Right lung (tissue), 5 donors: ENCODE data around the gene CIC. TPM values are rescaled to one million over a fixed set of nuclear protein-coding genes. Genes with fewer than 3 reads are reported as not detected.
"Not testable (repeated sequence)": the region's sequence is repeated elsewhere in the genome, so short reads cannot be mapped to it uniquely, and the experiment has no call there.

ENCODE experiments used
- DNase-seq, 2 donors: peaks; one replicate each; pipeline ENCODE4 v3.0.0-alpha.2; 2013
- polyA plus RNA-seq, 5 donors: library from polyadenylated mRNA; unstranded; fragments of 120-200 nt; gene quantifications; one replicate each; pipeline versions ENCODE4 v1.2.1 to v1.2.3, GENCODE V29; 2013; ENCODE audit warnings: inconsistent platforms in 1 of 5, low replicate concordance in 1 of 5; ENCODE audit not compliant: insufficient read length in 5 of 5, insufficient read depth in 1 of 5

The CIC gene
- polyA plus RNA-seq, 5 donors: 31.8 to 67.6 (median 45.4) TPM

DNA sequence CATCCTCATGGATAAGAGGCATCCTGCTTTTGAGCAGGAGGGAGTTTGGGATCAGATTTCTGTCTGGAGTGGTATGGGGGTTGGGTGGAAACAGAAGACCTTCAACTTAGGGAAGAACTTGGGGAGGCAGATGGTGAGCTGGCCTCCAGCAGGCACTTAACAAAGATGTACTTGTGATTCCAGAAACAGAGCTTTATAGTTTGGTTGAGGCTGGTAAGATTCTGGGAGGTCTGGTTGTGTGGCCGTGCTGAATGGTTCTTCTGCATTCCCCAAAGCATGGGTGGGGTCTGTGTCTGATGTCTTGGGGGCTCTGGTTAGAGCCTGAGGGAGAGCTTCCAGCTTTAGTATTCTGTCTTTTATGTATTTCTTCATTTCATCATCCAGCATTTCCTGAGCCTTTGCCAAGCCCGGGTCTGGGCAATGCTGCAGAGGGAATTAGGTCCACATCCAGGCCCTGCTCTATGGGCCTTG lies 61.2 kb downstream of the CIC start:
- no peak for DNase-seq

DNA sequence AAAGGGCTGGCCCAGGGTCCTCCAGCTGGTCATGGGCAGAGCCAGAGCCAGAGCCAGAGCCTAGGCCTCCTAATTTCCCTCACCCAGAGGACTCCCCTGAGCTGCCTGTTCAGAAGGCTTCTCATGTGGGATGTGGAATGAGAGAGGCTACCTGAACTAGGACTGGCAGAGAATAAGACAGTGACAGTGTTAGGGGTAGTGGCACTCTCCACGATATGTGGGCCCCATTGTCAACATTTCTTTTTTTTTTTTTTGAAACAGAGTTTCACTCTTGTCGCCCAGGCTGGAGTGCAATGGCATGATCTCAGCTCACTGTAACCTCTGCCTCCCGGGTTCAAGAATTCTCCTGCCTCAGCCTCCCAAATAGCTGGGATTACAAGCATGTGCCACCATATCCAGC lies 62.3 kb downstream of the CIC start:
- not testable (repeated sequence) for DNase-seq

DNA sequence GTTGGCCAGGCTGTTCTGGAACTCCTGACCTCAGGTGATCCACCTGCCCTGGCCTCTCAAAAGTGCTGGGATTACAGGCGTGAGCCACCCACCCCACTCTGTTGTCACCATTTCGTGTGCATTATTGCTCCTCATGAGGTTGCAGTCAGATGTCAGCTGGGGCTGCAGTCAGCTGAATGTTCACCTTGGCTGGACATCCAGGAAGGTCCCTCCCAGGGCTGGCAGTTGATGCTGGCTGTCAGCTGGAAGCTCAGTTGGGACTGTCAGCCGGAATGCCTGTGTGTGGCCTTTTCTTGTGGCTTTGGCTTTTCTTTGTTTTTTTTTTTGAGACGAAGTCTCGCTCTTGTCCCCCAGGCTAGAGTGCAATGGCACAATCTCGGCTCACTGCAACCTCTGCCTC lies 63.0 kb downstream of the CIC start:
- no peak for DNase-seq

DNA sequence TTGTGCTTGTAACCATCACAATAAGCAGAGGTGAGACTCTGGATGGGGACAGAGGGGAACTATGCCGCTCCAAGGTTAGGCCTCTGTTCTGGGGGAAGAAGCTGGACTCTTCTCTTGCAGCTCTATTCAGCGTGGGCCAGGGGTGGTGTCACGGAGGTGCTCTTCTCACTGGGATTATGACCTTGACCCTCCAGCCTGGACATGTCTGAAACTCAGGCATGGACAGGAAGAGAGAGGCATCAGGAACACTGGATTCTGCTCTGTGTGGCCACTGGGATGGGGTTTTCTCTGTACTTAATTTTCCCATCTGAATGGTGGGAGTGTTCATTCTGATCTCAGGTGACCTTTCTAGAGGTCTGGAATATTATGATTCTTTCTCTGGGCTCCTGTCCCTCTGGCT lies 64.0 kb downstream of the CIC start:
- no peak for DNase-seq

DNA sequence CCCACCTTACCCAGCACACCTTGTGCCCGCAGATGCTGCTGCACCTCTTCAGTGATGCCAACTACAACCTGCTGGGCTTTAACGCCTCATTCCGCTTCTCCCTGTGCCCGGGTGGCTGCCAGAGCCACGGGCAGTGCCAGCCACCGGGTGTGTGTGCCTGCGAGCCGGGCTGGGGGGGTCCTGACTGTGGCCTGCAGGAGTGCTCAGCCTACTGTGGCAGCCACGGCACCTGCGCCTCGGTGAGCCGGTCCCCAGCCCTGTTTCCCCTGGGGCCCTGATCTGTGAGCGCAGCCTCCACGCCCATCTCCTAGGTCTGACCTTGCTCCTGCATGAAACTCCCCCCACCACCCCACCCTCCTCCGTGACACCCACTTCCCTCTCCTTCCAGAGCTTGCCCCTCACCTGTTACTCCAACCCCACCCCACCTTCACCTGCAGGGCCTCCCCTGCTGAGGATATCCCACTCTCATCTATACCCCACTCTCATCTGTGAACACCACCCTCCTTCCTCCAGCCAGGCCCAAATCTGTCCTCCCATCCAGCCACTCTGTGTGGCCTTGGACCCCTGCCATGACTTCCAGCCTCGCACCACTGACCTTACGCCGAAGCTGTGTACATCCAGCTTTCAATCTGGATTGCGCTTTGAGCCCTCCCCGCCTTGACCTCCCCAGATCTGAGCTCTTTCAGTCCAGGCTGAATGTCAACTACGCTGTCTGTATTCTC lies 65.1 kb downstream of the CIC start:
- DNase-seq: no peak

DNA sequence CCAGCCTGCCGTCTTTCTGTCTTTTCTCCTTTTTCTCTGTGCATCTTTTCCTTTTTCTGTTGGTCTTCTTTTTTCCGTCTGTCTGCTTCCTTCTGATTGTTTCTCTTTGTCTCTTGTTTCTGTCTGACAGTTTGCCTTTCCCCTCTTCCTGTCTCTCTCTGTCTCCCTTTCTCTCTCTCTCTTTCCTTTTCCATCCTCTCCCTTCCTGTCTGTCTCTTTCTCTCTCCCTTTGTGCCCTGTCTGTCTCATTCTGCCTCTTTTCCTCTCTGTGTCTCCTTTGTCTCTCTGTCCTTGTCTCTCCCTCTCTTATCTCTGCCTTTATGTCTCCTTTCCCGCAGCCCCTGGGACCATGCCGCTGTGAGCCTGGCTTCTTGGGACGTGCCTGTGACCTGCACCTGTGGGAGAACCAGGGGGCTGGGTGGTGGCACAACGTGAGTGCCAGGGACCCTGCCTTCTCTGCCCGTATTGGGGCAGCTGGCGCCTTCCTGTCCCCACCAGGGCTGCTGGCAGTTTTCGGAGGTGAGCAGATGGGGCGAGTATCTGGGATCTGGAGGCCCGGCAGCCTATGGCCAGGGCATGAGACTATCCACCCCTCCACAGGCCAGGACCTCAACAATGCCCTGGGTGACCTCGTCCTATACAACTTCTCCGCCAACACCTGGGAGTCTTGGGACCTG lies 65.8 kb downstream of the CIC start:
- DNase-seq: no peak

DNA sequence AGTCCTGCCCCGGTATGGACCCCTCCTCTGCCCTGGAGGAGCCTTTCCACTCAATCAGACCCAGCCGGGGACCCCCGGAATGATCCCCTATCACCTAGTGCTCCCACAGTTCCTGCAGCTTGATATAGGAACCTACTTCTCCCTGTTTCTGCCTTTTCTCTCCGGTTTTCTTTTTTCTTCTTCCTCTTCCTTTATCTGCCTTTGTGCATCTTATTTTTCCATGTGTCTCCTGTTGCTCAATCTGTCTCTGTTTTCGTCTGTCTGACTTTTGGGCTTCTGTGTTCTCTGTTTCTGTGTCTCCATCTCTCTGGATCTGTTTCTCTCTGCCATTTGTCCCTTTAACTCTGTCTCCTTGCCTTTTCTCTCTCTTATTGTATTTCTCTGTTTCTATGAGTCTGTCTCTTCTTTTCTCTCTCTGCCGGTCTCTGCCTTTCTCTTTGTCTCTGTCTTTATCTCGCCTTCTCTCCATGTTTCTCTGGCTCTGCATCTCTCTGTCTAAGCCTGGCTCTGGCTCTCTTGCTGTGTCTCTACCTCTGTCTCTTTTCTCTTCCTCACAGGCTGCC lies 66.4 kb downstream of the CIC start:
- no peak for DNase-seq

DNA sequence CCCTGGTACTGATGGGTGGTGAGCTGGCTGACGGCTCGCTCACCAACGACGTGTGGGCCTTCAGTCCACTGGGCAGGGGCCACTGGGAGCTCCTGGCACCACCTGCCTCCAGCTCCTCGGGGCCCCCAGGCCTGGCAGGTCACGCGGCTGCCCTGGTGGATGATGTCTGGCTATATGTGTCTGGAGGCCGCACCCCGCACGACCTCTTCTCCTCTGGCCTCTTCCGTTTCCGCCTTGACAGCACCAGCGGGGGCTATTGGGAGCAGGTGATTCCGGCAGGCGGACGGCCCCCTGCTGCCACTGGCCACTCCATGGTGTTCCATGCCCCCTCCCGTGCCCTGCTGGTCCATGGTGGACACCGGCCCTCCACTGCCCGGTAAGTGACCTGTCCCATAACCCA lies 66.9 kb downstream of the CIC start:
- no peak for DNase-seq

DNA sequence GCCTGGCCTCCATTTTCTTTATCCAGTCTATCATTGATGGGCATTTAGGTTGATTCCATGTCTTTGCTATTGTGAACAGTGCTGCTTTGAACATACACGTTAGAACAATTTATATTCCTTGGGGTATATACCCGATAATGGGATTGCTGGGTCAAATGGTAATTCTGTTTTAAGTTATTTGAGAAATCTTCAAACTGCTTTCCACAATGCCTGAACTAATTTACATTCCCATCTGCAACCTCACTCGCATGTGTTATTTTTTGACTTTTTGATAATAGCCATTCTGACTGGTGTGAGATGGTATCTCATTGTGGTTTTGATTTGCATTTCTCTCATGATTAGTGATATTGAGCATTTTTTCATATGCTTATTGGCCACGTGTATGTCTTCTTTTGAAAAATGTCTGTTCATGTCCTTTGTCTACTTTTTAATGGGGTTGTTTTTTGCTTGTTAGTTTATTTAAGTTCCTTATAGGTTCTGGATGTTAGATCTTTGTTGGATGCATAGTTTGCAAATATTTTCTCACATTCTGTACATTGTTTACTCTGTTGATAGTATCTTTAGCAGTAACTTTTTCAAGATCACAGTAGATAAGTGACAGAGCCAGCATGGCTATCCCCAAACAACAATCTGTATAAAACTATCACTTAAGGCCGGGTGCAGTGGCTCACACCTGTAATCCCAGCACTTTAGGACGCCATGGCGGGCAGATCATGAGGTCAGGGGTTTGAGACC lies 70.2 kb downstream of the CIC start:
- not testable (repeated sequence) for DNase-seq

DNA sequence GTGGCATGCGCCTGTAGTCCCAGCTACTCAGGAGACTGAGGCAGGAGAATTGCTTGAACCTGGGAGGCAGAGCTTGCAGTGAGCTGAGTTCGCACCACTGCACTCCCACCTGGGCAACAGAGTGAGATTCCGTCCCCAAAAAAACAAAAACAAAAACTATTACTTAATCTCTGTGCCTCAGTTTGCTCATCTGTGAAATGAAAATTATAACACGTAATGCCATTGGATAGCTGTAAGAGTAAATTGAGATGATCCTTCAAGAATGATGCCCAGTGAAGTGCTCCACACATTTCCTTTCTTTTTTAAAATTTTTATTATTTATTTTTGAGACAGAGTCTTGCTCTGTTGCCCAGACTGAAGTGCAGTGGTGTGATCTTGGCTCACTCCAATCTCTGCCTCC lies 70.9 kb downstream of the CIC start:
- not testable (repeated sequence) for DNase-seq

DNA sequence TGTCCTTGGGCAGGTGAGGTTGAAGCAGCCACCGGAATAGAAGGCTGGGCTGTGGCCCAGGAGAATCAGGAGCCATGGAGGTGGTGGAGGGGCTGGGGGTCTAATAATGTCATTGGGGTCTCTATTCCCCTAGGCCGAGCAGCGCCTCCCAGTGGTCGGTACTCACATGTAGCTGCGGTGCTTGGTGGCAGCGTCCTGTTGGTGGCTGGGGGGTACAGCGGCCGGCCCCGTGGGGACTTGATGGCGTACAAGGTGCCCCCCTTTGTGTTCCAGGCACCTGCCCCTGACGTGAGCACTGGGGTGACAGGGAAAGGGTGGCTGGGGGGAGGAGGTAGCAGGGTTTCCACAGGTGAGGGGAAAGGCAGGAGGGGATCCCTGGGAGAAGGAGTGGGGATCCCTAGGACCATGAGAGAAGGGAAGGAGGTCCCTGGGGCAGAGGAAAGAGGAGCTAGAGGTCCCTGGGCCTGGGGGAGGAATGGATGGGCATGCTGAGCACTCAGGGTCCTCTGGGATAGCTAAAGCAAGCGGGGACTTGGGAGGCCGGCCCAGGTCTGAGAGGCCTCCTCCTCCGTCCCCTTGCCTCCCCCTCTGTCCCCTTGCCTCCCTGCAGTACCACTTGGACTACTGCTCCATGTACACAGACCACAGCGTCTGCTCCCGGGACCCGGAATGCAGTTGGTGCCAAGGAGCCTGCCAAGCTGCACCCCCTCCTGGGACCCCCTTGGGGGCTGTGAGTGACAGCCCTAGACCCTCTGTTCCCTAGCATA lies 74.5 kb downstream of the CIC start:
- DNase-seq: no peak

DNA sequence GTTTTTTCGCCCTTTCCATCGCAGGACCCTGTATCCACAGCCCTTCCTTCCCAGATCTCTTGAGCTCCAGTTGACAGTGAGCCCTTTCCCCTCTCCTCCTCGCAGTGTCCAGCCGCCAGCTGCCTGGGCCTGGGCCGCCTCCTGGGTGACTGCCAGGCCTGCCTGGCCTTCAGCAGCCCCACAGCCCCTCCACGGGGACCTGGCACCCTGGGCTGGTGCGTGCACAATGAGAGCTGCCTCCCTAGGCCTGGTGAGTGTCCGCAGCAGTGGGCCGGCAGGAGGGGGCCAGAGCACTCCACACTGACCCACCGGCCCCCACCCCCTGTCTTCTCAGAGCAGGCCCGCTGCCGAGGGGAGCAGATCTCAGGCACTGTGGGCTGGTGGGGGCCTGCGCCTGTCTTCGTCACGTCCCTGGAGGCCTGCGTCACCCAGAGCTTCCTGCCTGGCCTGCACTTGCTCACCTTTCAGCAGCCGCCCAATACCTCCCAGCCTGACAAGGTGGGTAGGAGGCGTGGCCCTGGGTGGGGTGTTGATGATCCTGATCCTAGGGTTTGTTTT lies 75.4 kb downstream of the CIC start:
- DNase-seq: no peak

Other genes starting within 250 kb of the CIC start
- 1 to 10 TPM; 3.8 to 8.0 (median 6.0) TPM for gene GRIK5, start 199.0 kb upstream of the CIC start, polyA plus RNA-seq
- 10 to 100 TPM in 4 of 5 donors, 1 to 10 TPM in 1; 9.6 to 16.1 (median 12.2) TPM for gene ZNF574, start 193.1 kb upstream of the CIC start, polyA plus RNA-seq
- gene POU2F2, start 136.8 kb upstream of the CIC start, polyA plus RNA-seq: 1 to 10 TPM; 1.1 to 1.7 (median 1.5) TPM
- gene DEDD2, start 51.6 kb upstream of the CIC start, polyA plus RNA-seq: 10 to 100 TPM; 16.5 to 25.4 (median 21.5) TPM
- gene ZNF526, start 48.9 kb upstream of the CIC start, polyA plus RNA-seq: 10 to 100 TPM in 1 of 5 donors, 1 to 10 TPM in 4; 6.7 to 10.7 (median 8.5) TPM
- gene GSK3A, start 26.6 kb upstream of the CIC start, polyA plus RNA-seq: 10 to 100 TPM; 52.9 to 77.6 (median 60.6) TPM
- gene ERF, start 14.1 kb upstream of the CIC start, polyA plus RNA-seq: 10 to 100 TPM; 31.0 to 58.4 (median 42.0) TPM
- 1 to 10 TPM; 1.1 to 2.0 (median 1.4) TPM for gene PRR19, start 32.9 kb downstream of the CIC start, polyA plus RNA-seq
- 100 to 1,000 TPM in 1 of 5 donors, 10 to 100 TPM in 4; 74.9 to 112 (median 84.6) TPM for gene PAFAH1B3, start 33.4 kb downstream of the CIC start, polyA plus RNA-seq
- 1 to 10 TPM in 2 of 5 donors, under 1 TPM in 3; 0.50 to 1.4 (median 0.84) TPM for gene TMEM145, start 44.1 kb downstream of the CIC start, polyA plus RNA-seq
- gene MEGF8, start 56.4 kb downstream of the CIC start, polyA plus RNA-seq: 10 to 100 TPM; 21.4 to 39.5 (median 27.9) TPM
- under 1 TPM in 4 of 5 donors, not detected in 1; 0.59 to 0.74 (median 0.61) TPM for gene CNFN, start 121.0 kb downstream of the CIC start, polyA plus RNA-seq
- 10 to 100 TPM in 2 of 5 donors, 1 to 10 TPM in 3; 7.3 to 11.7 (median 9.4) TPM for gene LIPE, start 158.1 kb downstream of the CIC start, polyA plus RNA-seq
- 10 to 100 TPM in 4 of 5 donors, 1 to 10 TPM in 1; 9.0 to 21.5 (median 16.0) TPM for gene CXCL17, start 173.7 kb downstream of the CIC start, polyA plus RNA-seq